HepG2 (cell line): ENCODE measurements around the gene MVP. TPM values are rescaled to one million over a fixed set of nuclear protein-coding genes. Genes with fewer than 3 reads are reported as not detected.
A peak's percentile ranks its signal among the peaks of the same experiment; 100 is the strongest.

Experiments used
- ARNT2 ChIP-seq: sonication (generic); formaldehyde crosslinking; IDR thresholded peaks from 2 replicates; pipeline ENCODE4 v1.8.0; 2022; ENCODE audit warnings: mild to moderate bottlenecking, low read depth, missing genetic modification reagents, moderate library complexity
- CBX5 ChIP-seq: sonication (generic); formaldehyde crosslinking; IDR thresholded peaks from 2 replicates; pipeline ENCODE4 v1.4.0; 2020; ENCODE audit warnings: missing genetic modification reagents, borderline replicate concordance
- DRAP1 ChIP-seq: IDR thresholded peaks from 2 replicates; pipeline ENCODE4 v1.6.1; 2016; ENCODE audit warnings: missing genetic modification reagents, missing compliant biosample characterization
- FOXA1 ChIP-seq, 2 experiments: fragments of 450-650 bp in 1 of 2; sonication (generic) in 1 of 2; formaldehyde crosslinking in 1 of 2; IDR thresholded peaks; 2 replicates each; pipeline versions ENCODE4 v1.4.0 to v1.6.1; 2016 to 2020; ENCODE audit warnings: missing genetic modification reagents in 1 of 2
- HNRNPH1 ChIP-seq: fragments of 200-400 bp; formaldehyde crosslinking; optimal IDR thresholded peaks from 2 replicates; pipeline ENCODE3; 2017; ENCODE audit warnings: mild to moderate bottlenecking, low read depth, low read length
- RAD51 ChIP-seq: fragments of 450-650 bp; IDR thresholded peaks from 2 replicates; pipeline ENCODE4 v1.6.1; 2016; ENCODE audit warnings: borderline replicate concordance
- RBFOX2 ChIP-seq: fragments of 200-400 bp; formaldehyde crosslinking; IDR thresholded peaks from 2 replicates; pipeline ENCODE4 v1.6.1; 2017; ENCODE audit warnings: low read depth, mild to moderate bottlenecking, low read length
- SMARCE1 ChIP-seq: fragments of 450-650 bp; IDR thresholded peaks from 2 replicates; pipeline ENCODE4 v1.6.1; 2017; ENCODE audit warnings: borderline replicate concordance
- SOX5 ChIP-seq: IDR thresholded peaks from 2 replicates; pipeline ENCODE4 v1.6.1; 2016; ENCODE audit warnings: borderline replicate concordance
- SRSF1 ChIP-seq: fragments of 200-400 bp; formaldehyde crosslinking; optimal IDR thresholded peaks from 2 replicates; pipeline ENCODE3; 2017; ENCODE audit warnings: mild to moderate bottlenecking, low read depth, low read length, moderate library complexity
- SSRP1 ChIP-seq: IDR thresholded peaks from 2 replicates; pipeline ENCODE4 v1.6.1; 2016; ENCODE audit warnings: control low read depth
- STAG1 ChIP-seq: sonication (generic); formaldehyde crosslinking; IDR thresholded peaks from 2 replicates; pipeline ENCODE4 v1.4.0; 2020; ENCODE audit warnings: missing genetic modification reagents
- TFAP4 ChIP-seq: sonication (generic); IDR thresholded peaks from 2 replicates; pipeline ENCODE4 v1.6.1; 2016; ENCODE audit warnings: low read depth, borderline replicate concordance
- TMF1 ChIP-seq: sonication (generic); formaldehyde crosslinking; IDR thresholded peaks from 2 replicates; pipeline ENCODE4 v1.8.1; 2022; ENCODE audit warnings: low read depth, missing genetic modification reagents
- ZBTB37 ChIP-seq: sonication (generic); formaldehyde crosslinking; IDR thresholded peaks from 2 replicates; pipeline ENCODE4 v1.4.0; 2020; ENCODE audit warnings: mild to moderate bottlenecking, missing genetic modification reagents
- ZNF232 ChIP-seq: sonication (generic); formaldehyde crosslinking; IDR thresholded peaks from 2 replicates; pipeline ENCODE4 v1.4.0; 2020; ENCODE audit warnings: missing genetic modification reagents, borderline replicate concordance
- ZNF263 ChIP-seq: sonication (generic); formaldehyde crosslinking; IDR thresholded peaks from 2 replicates; pipeline ENCODE4 v1.4.0; 2020; ENCODE audit warnings: missing genetic modification reagents
- ZNF510 ChIP-seq: sonication (generic); formaldehyde crosslinking; IDR thresholded peaks from 2 replicates; pipeline ENCODE4 v1.4.0; 2020; ENCODE audit warnings: low read depth, mild to moderate bottlenecking, missing genetic modification reagents
- ZNF687 ChIP-seq: sonication (generic); formaldehyde crosslinking; IDR thresholded peaks from 2 replicates; pipeline ENCODE4 v1.5.1; 2020; ENCODE audit warnings: mild to moderate bottlenecking, missing genetic modification reagents, moderate library complexity
- ZNF784 ChIP-seq: sonication (generic); formaldehyde crosslinking; IDR thresholded peaks from 2 replicates; pipeline ENCODE4 v1.5.1; 2020; ENCODE audit warnings: missing genetic modification reagents, mild to moderate bottlenecking, borderline replicate concordance
- polyA plus RNA-seq, 8 experiments: library from polyadenylated mRNA; depleted of rRNA in 3 of 8; stranded (reverse) in 7 of 8; unstranded in 1 of 8; fragments of >200 nt; fragmentation: Illumina TruSeq in 4 of 8; extraction: Trizol in 4 of 8; gene quantifications; 2 replicates each; pipeline versions ENCODE4 v1.2.1 to v1.2.3, GENCODE V29; 2011 to 2016; ENCODE audit warnings: low read depth in 4 of 8, missing spikeins in 1 of 8, mixed read lengths in 1 of 8; ENCODE audit not compliant: insufficient read depth in 1 of 8
- total RNA-seq, 5 experiments: library from RNA; depleted of rRNA; stranded (reverse); fragments of >200 nt; fragmentation: Illumina TruSeq; extraction: Trizol; gene quantifications; 2 replicates each; pipeline ENCODE4 v1.2.3, GENCODE V29; 2016; ENCODE audit warnings: low read depth in 1 of 5
- TF ChIP-seq, protein P1 (sequence below): sonication (generic); formaldehyde crosslinking; IDR thresholded peaks from 2 replicates; pipeline ENCODE4 v1.5.0; 2020; ENCODE audit warnings: mild to moderate bottlenecking, missing genetic modification reagents, borderline replicate concordance

MVP gene
- total and polyA plus RNA-seq, 2 of the 13 experiments (the other 11 are each of a cell fraction or from before 2014, with no cell fraction given), result 22.9 to 43.5 TPM

GRCh38 chr16:29820271-29820701 is at the start of gene MVP (continued):
- no peak for TF ChIP-seq SMARCE1
- no peak; the same call in 1 of the 2 replicates for TF ChIP-seq CBX5 (CRISPR knock-in tag)
- TF ChIP-seq SRSF1, result no peak
- no peak for TF ChIP-seq RAD51
- peak; percentile 39; the same call in 1 of the 2 replicates for TF ChIP-seq TFAP4
- no peak for TF ChIP-seq TMF1 (CRISPR knock-in tag)
- peak; percentile 65 for TF ChIP-seq DRAP1
- peak; percentile 11; the same call in 1 of the 2 replicates for TF ChIP-seq STAG1
- TF ChIP-seq ZNF784 (CRISPR knock-in tag), result no peak
- TF ChIP-seq ZNF687 (CRISPR knock-in tag), result peak; percentile 34
- TF ChIP-seq SSRP1, result peak; percentile 86; the same call in 1 of the 2 replicates
- TF ChIP-seq, protein P1, sequence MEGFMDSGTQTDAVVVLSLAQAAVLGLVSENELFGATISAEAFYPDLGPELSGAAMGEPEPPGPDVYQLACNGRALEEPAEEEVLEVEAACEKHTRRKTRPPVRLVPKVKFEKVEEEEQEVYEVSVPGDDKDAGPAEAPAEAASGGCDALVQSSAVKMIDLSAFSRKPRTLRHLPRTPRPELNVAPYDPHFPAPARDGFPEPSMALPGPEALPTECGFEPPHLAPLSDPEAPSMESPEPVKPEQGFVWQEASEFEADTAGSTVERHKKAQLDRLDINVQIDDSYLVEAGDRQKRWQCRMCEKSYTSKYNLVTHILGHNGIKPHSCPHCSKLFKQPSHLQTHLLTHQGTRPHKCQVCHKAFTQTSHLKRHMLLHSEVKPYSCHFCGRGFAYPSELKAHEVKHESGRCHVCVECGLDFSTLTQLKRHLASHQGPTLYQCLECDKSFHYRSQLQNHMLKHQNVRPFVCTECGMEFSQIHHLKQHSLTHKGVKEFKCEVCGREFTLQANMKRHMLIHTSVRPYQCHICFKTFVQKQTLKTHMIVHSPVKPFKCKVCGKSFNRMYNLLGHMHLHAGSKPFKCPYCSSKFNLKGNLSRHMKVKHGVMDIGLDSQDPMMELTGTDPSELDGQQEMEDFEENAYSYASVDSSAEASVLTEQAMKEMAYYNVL (CRISPR knock-in tag), result no peak
- 0 out of 2 replicates have a peak, but pooled peaks have one; percentile 58 for TF ChIP-seq ZNF510 (CRISPR knock-in tag)
- no peak for TF ChIP-seq HNRNPH1
- TF ChIP-seq ZNF232 (CRISPR knock-in tag), result no peak
- peak; percentile 30; the same call in 1 of the 2 replicates for TF ChIP-seq RBFOX2
- TF ChIP-seq ZBTB37 (CRISPR knock-in tag), result no peak
- no peak for TF ChIP-seq ARNT2
- no peak for TF ChIP-seq SOX5
- TF ChIP-seq ZNF263 (CRISPR knock-in tag), result peak; percentile 48; the same call in 1 of the 2 replicates
- no peak for TF ChIP-seq FOXA1 (IDR thresholded peaks at IDR 0.05)
- no peak for TF ChIP-seq FOXA1 (CRISPR knock-in tag; IDR thresholded peaks at IDR 0.05)
